Measurements from ENCODE around the gene ADGRG3. TPM values are rescaled to one million over a fixed set of nuclear protein-coding genes. Genes with fewer than 3 reads are reported as not detected.

ADGRG3 gene
- polyA plus RNA-seq, 3 donors, result 0.41 to 1.0 TPM; not detected in 1

GRCh38 chr16:57725976-57726375 lies 57.9 kb downstream of the ADGRG3 start:
- no peak overlapping the region for H3K4me3 Mint-ChIP-seq
- peaks cover 0 to 3% (median 0%) of the 10 kb centered on the region in 7 donors for H3K9me3 Mint-ChIP-seq
- Histone ChIP-seq H2AFZ (ENCODE audit: insufficient read depth, low read depth, low read length, poor library complexity, severe bottlenecking) (no peak overlapping the region), H3K27ac (ENCODE audit: low read depth in 1 of 2, low read length in 2 of 2) (no peak overlapping the region), H3K4me2 (replicated peaks; ENCODE audit: extremely low read depth, low read length, poor library complexity, severe bottlenecking) (no peak overlapping the region), H3K36me3 (replicated peaks in 1 of 2; ENCODE audit: control insufficient read depth in 1 of 2, insufficient read depth in 2 of 2, low read length in 2 of 2) (no peaks in the 10 kb centered on the region), H3K4me1 (ENCODE audit: control insufficient read depth in 1 of 2, insufficient read depth in 2 of 2, low read length in 2 of 2) (no peaks in the 10 kb centered on the region), H4K20me1 (ENCODE audit: insufficient read depth, low read length) (no peaks in the 10 kb centered on the region), H3K79me2 (ENCODE audit: insufficient read depth, low read length) (no peaks in the 10 kb centered on the region), H3K9ac (ENCODE audit: insufficient read depth, low read length, poor library complexity, severe bottlenecking) (no peak overlapping the region), H3K4me3 (replicated peaks in 1 of 3; ENCODE audit: low read depth in 2 of 3, low read length in 3 of 3) (no peak overlapping the region), H3K27me3 (ENCODE audit: control insufficient read depth in 2 of 2, insufficient read depth in 2 of 2, low read length in 2 of 2) (no peaks in the 10 kb centered on the region), H3K9me3 (replicated peaks in 1 of 2; ENCODE audit: control insufficient read depth in 1 of 2, insufficient read depth in 1 of 2, low read length in 2 of 2) (no peaks in the 10 kb centered on the region)
- TF ChIP-seq CTCF (IDR thresholded peaks at IDR 0.05), result no peak
- DNase-seq, result no peak
- H3K27ac Mint-ChIP-seq, result no peak overlapping the region
- H3K36me3 Mint-ChIP-seq, result no peaks in the 10 kb centered on the region
- H3K27me3 Mint-ChIP-seq (ENCODE audit: low read depth in 3 of 3), result peaks cover 0 to 5% (median 5%) of the 10 kb centered on the region in 3 donors
- intact Hi-C loops (cut with micrococcal nuclease), result no loop called here
- WGBS (ENCODE audit: insufficient coverage), result 97% methylated on average over 29 of the region's 30 CpGs
- peaks cover 7% of the 10 kb centered on the region for H3K4me1 Mint-ChIP-seq

DNA sequence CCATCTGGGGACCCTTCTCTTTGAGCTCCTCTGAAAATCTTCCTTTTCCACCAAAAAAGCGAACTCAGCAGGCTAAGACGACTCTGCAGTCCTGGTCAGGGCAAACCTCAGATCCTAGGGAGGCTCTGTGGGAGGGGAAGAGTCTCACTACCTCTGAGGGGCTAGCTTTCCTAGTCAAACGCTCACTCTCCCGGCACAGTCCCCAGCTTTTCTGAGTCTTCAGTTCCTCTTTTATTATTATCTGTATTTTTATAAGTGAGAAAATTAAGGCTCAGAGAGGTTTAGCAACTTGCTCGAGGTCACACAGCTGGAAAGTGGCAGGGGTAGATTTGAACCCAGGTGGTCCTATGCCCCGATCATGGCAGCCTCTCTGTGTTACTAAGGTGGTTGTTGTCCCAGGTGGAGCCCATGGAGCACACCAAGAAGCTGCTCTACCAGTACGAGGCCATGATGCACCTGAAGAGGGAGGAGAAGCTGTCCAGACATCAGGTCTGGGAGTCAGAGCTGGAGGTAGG lies 58.4 kb downstream of the ADGRG3 start:
- no peak overlapping the region for H3K27ac ChIP-seq (ENCODE audit: low read depth in 1 of 2, low read length in 2 of 2)
- Mint-ChIP-seq H3K27ac (no peak overlapping the region), H3K4me1 (peaks cover 9% of the 10 kb centered on the region), H3K9me3 (peaks cover 0 to 3% (median 0%) of the 10 kb centered on the region in 7 donors), H3K36me3 (no peaks in the 10 kb centered on the region), H3K4me3 (no peak overlapping the region), H3K27me3 (ENCODE audit: low read depth in 3 of 3) (peaks cover 0 to 5% (median 5%) of the 10 kb centered on the region in 3 donors)
- H4K20me1 ChIP-seq (ENCODE audit: insufficient read depth, low read length), result no peaks in the 10 kb centered on the region
- H3K4me3 ChIP-seq (replicated peaks in 1 of 3; ENCODE audit: low read depth in 2 of 3, low read length in 3 of 3), result no peak overlapping the region
- no peaks in the 10 kb centered on the region for H3K79me2 ChIP-seq (ENCODE audit: insufficient read depth, low read length)
- WGBS (ENCODE audit: insufficient coverage), result 92% methylated on average over 3 of the region's 7 CpGs
- TF ChIP-seq CTCF (IDR thresholded peaks at IDR 0.05), result no peak
- H3K36me3 ChIP-seq (replicated peaks in 1 of 2; ENCODE audit: control insufficient read depth in 1 of 2, insufficient read depth in 2 of 2, low read length in 2 of 2), result no peaks in the 10 kb centered on the region
- DNase-seq, result no peak
- H3K9me3 ChIP-seq (replicated peaks in 1 of 2; ENCODE audit: control insufficient read depth in 1 of 2, insufficient read depth in 1 of 2, low read length in 2 of 2), result no peaks in the 10 kb centered on the region
- intact Hi-C loops (cut with micrococcal nuclease), result no loop called here
- no peak overlapping the region for H2AFZ ChIP-seq (ENCODE audit: insufficient read depth, low read depth, low read length, poor library complexity, severe bottlenecking)
- no peak overlapping the region for H3K9ac ChIP-seq (ENCODE audit: insufficient read depth, low read length, poor library complexity, severe bottlenecking)
- peaks cover 0 to 1% of the 10 kb centered on the region in 2 donors for H3K4me1 ChIP-seq (ENCODE audit: control insufficient read depth in 1 of 2, insufficient read depth in 2 of 2, low read length in 2 of 2)
- H3K27me3 ChIP-seq (ENCODE audit: control insufficient read depth in 2 of 2, insufficient read depth in 2 of 2, low read length in 2 of 2), result no peaks in the 10 kb centered on the region
- H3K4me2 ChIP-seq (replicated peaks; ENCODE audit: extremely low read depth, low read length, poor library complexity, severe bottlenecking), result no peak overlapping the region

Data from CD14-positive monocyte (primary cell).